Measurements from ENCODE around the gene RPL32.
"Not testable (repeated sequence)": the region's sequence is repeated elsewhere in the genome, so short reads cannot be mapped to it uniquely, and the experiment has no call there.

Gene RPL32

GRCh38 chr3:12841149-12841969 lies at the start of gene RPL32:
RPL32 (minus strand) TSS chr3:12841565; CDS start chr3:12840237, 1,328 bp downstream.
- peak; percentile 67 to 79 for DNase-seq (ENCODE audit: low read depth in 2 of 2)

GRCh38 chr3:12890610-12891390 lies 49.4 kb upstream of the RPL32 start:
- no peak for DNase-seq (ENCODE audit: low read depth in 2 of 2)

GRCh38 chr3:12886736-12887135 lies 45.4 kb upstream of the RPL32 start:
- no peak for DNase-seq (ENCODE audit: low read depth in 2 of 2)

DNA sequence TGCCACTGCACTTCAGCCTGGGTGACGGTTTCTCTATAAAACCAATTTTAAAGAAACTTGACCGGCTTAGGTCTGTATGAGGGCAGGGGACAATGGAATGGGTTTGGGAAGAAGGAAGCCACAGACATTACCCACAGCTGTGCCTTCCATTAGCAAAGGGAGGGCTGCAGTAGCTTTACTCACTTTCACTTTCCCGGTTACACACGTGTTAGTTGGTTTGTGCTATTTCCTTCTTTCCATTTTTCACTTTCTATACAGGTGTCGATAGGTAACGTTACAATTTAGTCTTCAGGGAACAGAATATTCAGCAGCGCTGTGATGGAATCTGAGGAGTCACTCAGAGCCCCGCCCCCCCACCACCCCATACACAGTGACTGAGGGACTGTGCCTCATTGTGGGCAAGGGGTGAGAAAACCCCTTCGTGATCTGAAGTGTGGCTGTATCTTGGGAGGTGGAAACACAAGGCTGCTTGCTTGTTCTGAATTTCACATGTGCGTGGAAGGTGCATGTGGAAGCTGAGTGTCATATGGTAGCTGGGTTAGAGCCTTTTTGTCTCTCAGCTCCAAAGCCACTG lies 44.8 kb upstream of the RPL32 start:
- DNase-seq (ENCODE audit: low read depth in 2 of 2) = no peak

- DNase-seq (ENCODE audit: low read depth in 2 of 2) = no peak
Measured at GRCh38 chr3:12885583-12885930, 44.2 kb upstream of the RPL32 start.

- DNase-seq (ENCODE audit: low read depth in 2 of 2) = no peak
Measured at GRCh38 chr3:12884790-12885582, 43.6 kb upstream of the RPL32 start.

DNA sequence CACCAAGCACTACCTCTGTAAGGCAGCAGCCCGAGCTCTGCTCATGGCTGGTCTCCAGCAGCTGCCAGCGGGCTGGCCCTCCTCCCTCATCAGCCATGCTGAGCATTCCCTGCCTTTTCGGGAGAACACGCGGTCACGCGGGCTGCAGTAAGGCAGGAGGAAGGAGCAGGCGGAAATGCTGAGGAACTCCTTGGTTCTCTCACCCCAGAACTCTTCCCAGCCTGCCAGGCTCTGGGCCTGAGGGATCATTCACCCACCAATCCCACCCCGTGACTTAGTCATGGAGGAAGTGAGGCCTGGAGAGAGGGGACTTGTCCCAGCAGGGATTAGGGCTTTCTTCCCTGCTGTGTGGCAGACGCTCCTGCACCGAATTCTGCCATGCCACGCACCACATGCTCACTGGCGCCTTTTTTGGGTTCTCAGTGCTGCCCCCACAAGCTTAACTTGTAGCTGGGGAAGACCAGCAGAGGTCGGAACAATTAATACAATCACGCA lies 42.9 kb upstream of the RPL32 start:
- no peak for DNase-seq (ENCODE audit: low read depth in 2 of 2)

GRCh38 chr3:12882336-12883310 lies 41.3 kb upstream of the RPL32 start:
- no peak for DNase-seq (ENCODE audit: low read depth in 2 of 2)

DNA sequence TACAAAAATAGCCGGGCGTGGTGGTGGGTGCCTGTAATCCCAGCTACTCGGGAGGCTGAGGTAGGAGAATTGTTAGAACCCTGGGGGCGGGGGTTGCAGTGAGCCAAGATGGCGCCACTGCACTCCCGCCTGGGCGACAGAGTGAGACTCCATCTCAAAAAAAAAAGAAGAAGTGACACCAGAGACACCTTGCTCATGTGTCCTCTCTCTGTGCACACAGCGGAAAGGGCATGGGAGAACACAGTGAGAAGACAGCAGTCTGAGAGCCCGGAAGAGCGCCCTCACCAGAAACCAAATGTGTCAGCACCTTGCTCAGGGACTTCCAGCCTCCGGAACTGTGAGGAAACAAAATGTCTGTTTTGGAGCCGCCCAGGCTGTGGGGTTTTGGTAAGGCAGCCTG lies 40.5 kb upstream of the RPL32 start:
- DNase-seq (ENCODE audit: low read depth in 2 of 2) = not testable (repeated sequence)

DNA sequence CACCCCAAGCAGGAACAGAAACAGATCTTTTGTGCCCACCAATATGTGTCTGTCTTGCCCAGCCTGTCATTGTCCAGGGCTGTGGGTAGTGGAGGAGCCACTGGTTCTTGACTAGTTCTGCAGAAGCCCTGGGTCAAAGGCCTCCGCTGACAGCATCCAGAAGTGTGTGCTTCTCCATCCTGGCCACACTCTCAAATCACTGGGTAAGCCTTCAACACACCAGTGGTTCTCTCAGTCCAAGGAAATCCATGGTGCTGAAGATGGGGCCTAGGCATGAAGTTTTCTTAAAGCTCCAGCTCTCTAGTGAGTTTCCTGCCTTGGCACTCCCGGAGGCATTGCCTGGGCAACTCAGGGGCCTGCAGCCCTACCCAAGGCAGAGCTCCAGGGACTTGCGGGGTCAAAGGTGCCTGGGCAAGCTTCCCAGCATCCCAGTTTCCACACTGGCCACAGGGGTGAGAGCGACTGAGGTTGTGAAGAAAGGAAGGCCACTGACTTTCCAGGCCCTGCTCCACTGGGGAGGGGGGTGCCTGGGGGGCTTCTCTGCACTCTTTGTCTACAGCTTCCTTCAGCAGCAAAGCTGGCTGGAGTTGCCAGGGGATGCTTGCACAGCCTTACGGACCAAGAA lies 37.9 kb upstream of the RPL32 start:
- DNase-seq (ENCODE audit: low read depth in 2 of 2) = no peak

DNA sequence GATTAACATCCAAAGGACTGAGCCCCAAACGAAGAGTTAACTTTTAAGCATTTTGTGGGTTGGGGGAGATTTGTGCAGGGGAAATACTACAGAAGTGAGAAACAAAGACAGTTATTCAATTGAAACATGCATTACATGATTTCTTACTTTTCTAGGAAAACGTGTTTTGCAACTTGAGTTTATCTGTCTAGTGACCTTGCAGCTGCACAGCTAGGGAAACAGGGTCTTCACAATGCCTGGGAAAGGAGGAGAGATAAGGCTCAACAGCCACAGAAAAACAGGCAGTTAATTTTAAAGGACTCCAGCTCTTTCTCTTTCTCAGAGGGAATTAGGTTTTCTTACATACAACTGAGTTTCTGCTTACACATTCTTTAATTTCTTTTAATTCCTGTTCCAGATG lies 37.4 kb upstream of the RPL32 start:
- DNase-seq (ENCODE audit: low read depth in 2 of 2) = not testable (repeated sequence)

DNA sequence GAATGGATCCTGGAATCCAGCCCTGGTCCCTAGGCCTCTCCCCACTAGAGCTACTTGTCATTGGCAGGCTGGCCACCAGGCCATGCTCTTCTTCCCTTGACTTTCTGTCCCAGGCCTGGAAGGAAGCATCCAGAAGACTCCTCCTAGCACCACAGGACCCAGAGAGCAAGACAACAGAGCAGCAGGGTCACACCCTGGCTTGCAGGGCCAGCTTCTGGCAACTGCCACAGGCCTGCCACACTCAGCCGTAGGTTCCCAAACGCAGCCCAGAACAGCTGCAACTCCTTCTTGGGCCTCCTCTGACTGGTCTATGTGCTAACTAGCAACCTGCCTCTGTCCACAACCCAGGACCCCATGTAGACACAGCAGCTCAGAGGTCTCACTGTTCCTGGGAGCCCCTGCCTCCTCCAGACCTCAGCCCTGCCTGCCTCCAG lies 36.8 kb upstream of the RPL32 start:
- DNase-seq (ENCODE audit: low read depth in 2 of 2) = no peak

GRCh38 chr3:12877040-12877439 lies 35.7 kb upstream of the RPL32 start:
- DNase-seq (ENCODE audit: low read depth in 2 of 2) = no peak

DNA sequence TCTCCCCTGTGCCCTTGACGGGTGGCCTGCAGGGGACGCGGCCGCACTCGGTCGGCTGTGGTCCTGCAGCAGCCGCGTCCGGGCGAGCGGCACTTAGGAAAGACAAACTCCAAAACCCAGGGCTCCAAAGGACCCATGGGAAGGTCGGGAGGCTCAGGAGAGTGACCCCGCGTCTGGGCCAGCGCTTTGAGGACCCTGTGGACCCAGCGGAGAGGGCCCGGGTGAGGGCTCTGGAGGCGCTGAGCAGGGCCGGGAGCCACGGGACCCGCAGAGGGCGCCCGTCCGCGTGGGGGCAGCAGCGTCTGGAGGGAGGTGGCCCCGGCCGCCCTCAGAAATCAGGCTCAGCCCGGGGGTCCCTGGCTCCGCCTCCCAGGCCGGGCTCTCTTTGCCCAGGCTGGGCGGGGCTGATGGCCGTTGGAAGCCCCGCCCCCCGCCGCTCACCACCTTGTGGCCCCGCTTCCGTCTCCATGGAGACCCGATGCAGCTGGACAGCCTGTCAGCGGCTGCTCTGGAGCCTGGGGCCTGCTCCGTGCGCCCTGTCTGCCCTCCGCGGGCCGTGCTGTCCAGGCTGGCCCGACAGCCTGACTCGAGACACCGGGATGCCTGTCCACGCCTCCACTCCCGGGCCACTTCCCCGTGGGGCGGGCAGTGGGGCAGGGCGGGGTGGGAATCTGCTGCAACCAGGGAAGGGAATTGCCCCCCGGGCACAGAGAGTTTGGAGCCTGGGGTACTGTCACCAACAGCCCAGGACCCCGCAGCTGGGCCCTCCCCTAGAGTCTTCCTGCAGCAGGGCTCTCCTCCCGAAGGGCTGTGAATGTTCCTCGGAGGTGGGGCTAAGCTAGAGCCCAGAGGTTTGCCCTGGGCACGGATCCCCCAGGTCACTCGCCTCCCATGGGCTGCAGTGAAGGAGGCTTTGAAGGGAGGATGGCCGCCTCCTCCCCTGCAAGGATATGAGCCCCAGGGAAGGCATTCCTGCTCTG lies 34.8 kb upstream of the RPL32 start:
- no peak for DNase-seq (ENCODE audit: low read depth in 2 of 2)

- no peak for DNase-seq (ENCODE audit: low read depth in 2 of 2)
Measured at GRCh38 chr3:12871404-12871983, 30.1 kb upstream of the RPL32 start.

DNA sequence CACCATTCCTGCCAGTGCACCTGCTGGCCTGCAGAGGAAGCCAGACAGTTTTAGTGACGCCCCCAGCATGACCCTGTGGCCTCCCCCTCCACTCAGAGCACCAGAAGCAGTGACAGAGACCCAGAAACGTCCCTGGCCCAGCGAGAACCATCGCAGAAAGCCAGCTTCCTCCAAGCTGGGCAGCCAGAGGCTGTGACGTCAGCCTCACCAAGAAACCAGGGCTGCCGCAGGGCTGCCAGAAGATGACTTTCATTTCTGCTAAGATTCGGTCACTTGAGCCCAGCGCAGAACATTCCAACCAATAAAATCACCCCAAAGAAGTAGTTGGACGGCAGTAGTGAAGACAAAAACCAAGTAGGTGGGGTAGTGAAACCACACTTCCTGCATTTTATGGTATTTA lies 29.6 kb upstream of the RPL32 start:
- no peak for DNase-seq (ENCODE audit: low read depth in 2 of 2)

- no peak for DNase-seq (ENCODE audit: low read depth in 2 of 2)
Measured at GRCh38 chr3:12869035-12869621, 27.8 kb upstream of the RPL32 start.
